Mesothelial cell of epicardium (in vitro differentiated cells): ENCODE measurements around the gene FAM186B. TPM values are rescaled to one million over a fixed set of nuclear protein-coding genes. Genes with fewer than 3 reads are reported as not detected.

Experiments used
- DNase-seq, 2 experiments: peaks; one replicate each; pipeline ENCODE4 v3.0.0; 2021; ENCODE audit warnings: low spot score in 2 of 2; ENCODE audit not compliant: unreplicated experiment in 2 of 2
- H3K27ac Mint-ChIP-seq: 2 replicates; pipeline ENCODE4 v1.8.0; 2021; ENCODE audit warnings: mixed read lengths
- H3K27me3 Mint-ChIP-seq: 2 replicates; pipeline ENCODE4 v1.8.0; 2021; ENCODE audit warnings: low read depth, mixed read lengths
- H3K36me3 Mint-ChIP-seq: 2 replicates; pipeline ENCODE4 v1.8.0; 2021; ENCODE audit warnings: mixed read lengths
- H3K4me1 Mint-ChIP-seq: 2 replicates; pipeline ENCODE4 v1.8.0; 2021; ENCODE audit warnings: mixed read lengths
- H3K4me3 Mint-ChIP-seq: 2 replicates; pipeline ENCODE4 v1.8.0; 2021; ENCODE audit warnings: mild to moderate bottlenecking, moderate library complexity, mixed read lengths
- H3K9me3 Mint-ChIP-seq: 2 replicates; pipeline ENCODE4 v1.8.0; 2021; ENCODE audit warnings: mixed read lengths
- total RNA-seq: library from RNA; stranded (reverse); gene quantifications from 3 replicates; pipeline ENCODE4 v1.2.1, GENCODE V29; 2021
- TF ChIP-seq, protein P1 (sequence below): fragments of 200-600 bp; sonication (generic); IDR thresholded peaks from one replicate; pipeline ENCODE4 v1.5.0; 2021; ENCODE audit warnings: antibody characterized with exemption; ENCODE audit not compliant: unreplicated experiment

Gene FAM186B
- total RNA-seq, 1 donor from 2014 or later = 0.40 TPM

DNA sequence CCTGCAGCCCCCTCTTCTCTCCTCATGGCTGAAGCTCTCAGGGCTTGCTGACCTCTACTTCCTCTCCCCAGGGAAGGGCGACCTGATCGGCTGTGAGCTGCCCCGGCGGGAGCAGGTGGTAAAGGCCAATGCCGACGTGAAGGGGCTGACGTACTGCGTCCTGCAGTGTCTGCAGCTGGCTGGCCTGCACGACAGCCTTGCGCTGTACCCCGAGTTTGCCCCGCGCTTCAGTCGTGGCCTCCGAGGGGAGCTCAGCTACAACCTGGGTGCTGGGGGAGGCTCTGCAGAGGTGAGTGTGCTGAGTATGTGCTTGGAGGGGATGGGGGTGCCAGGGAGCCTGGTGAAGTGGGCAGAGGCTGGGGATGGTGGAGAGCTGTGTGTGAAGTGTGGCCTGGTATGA, 51.2 kb downstream of the FAM186B start:
- Mint-ChIP-seq H3K9me3 (no peaks in the 10 kb centered on the region), H3K36me3 (peaks cover 13% of the 10 kb centered on the region), H3K4me3 (no peak overlapping the region), H3K27me3 (peaks cover 11% of the 10 kb centered on the region), H3K4me1 (no peaks in the 10 kb centered on the region), H3K27ac (no peak overlapping the region)
- DNase-seq = no peak
- TF ChIP-seq, protein P1, sequence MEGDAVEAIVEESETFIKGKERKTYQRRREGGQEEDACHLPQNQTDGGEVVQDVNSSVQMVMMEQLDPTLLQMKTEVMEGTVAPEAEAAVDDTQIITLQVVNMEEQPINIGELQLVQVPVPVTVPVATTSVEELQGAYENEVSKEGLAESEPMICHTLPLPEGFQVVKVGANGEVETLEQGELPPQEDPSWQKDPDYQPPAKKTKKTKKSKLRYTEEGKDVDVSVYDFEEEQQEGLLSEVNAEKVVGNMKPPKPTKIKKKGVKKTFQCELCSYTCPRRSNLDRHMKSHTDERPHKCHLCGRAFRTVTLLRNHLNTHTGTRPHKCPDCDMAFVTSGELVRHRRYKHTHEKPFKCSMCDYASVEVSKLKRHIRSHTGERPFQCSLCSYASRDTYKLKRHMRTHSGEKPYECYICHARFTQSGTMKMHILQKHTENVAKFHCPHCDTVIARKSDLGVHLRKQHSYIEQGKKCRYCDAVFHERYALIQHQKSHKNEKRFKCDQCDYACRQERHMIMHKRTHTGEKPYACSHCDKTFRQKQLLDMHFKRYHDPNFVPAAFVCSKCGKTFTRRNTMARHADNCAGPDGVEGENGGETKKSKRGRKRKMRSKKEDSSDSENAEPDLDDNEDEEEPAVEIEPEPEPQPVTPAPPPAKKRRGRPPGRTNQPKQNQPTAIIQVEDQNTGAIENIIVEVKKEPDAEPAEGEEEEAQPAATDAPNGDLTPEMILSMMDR = no peak

DNA sequence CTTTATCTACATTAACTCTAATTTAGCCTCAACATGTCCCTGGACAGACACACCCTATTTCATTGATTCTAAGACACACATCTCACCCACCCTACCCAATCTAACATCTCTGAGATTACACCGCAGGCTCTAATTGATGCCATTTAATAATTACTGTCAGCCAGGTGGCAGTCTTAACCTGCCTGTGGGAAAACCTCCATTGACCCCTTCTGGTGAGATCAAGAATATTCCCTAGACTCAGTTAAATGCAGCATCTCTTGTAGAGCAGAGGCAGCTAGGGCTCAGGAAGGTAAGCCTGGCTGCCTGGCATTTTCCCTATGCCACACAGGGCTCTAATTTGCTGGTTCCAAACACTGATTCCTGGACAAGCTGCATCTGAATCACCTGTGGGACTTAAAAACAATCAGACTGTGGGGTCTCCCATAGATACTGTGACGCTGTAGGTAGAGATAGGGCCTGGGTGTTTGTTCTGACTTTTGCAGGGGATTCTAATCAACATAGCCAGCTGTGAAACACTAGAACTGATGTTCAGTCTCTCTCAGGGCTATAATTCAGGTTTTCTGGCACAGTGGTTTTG, 51.8 kb downstream of the FAM186B start:
- TF ChIP-seq, protein P1 = peak; percentile 17
- Mint-ChIP-seq H3K9me3 (no peaks in the 10 kb centered on the region), H3K27me3 (peaks cover 14% of the 10 kb centered on the region), H3K4me1 (peaks cover 3% of the 10 kb centered on the region), H3K27ac (no peak overlapping the region), H3K36me3 (peaks cover 9% of the 10 kb centered on the region), H3K4me3 (no peak overlapping the region)
- DNase-seq = no peak

DNA sequence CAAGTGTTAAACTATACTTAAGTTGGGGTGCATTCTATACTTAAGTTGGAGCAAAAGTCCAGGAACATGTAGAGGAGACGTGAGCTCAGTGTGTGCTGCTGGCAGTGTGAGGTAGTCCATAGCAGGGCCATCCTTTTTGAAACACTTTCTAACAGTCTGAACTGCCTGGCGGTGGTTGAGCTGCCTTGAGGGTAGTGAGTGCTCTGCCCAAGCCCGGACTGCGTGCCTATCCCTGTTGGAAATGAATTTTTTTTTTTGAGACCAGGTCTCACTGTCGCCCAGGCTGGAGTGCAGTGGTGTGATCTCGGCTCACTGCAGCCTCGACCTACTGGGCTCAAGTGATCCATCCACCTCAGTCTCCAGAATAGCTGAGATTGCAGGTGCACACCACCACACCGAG, 52.5 kb downstream of the FAM186B start:
- DNase-seq = no peak
- H3K9me3 Mint-ChIP-seq = no peaks in the 10 kb centered on the region
- H3K4me3 Mint-ChIP-seq = no peak overlapping the region
- no peak overlapping the region for H3K27ac Mint-ChIP-seq
- peaks cover 20% of the 10 kb centered on the region for H3K27me3 Mint-ChIP-seq
- peaks cover 6% of the 10 kb centered on the region for H3K4me1 Mint-ChIP-seq
- peaks cover 6% of the 10 kb centered on the region for H3K36me3 Mint-ChIP-seq
- TF ChIP-seq, protein P1 = no peak

DNA sequence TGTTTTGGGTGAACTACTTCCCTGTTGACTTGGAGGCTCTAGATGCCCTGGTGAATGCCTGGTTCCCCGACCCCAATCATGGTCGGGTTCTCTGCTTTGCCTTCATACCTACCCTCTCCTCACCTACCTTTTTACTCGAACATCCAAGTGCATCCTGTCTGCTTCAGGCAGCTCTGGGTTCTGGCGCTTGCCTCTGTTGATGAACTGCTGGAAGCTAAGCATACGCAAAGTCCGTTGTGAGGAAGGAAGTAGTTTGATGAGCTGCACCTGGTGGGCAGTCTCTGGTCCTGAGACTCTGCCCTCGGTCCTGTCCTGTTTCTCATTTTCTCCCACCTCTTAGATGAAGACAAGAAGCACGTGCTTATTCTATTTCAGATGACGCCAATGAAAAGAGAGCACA, 53.0 kb downstream of the FAM186B start:
- H3K9me3 Mint-ChIP-seq = no peaks in the 10 kb centered on the region
- H3K4me3 Mint-ChIP-seq = no peak overlapping the region
- DNase-seq = no peak
- peaks cover 6% of the 10 kb centered on the region for H3K36me3 Mint-ChIP-seq
- H3K4me1 Mint-ChIP-seq = peaks cover 7% of the 10 kb centered on the region
- no peak overlapping the region for H3K27ac Mint-ChIP-seq
- TF ChIP-seq, protein P1 = no peak
- H3K27me3 Mint-ChIP-seq = peaks cover 25% of the 10 kb centered on the region

DNA sequence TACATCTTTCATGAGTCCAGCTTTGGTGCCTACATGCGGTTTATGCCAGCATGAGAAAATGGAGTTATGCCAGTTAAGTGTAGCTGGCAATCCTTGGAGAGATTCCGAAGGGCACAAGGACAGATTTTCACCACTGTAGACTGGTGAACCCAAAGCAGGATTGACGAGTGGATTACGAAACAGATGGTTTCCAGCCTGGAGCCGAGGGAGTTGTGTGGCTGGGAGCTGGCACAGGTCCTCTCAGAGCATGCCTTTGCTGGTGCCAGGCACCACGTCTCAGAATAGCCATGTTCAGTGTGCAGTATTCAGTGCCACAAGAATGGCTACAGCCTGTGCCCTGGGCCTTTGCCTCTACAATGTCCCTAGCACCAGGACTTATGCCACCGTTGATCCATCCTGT, 53.4 kb downstream of the FAM186B start:
- TF ChIP-seq, protein P1 = no peak
- Mint-ChIP-seq H3K27ac (no peak overlapping the region), H3K4me3 (no peak overlapping the region), H3K4me1 (peaks cover 11% of the 10 kb centered on the region), H3K27me3 (peaks cover 29% of the 10 kb centered on the region), H3K36me3 (peaks cover 6% of the 10 kb centered on the region), H3K9me3 (no peaks in the 10 kb centered on the region)
- DNase-seq = no peak

DNA sequence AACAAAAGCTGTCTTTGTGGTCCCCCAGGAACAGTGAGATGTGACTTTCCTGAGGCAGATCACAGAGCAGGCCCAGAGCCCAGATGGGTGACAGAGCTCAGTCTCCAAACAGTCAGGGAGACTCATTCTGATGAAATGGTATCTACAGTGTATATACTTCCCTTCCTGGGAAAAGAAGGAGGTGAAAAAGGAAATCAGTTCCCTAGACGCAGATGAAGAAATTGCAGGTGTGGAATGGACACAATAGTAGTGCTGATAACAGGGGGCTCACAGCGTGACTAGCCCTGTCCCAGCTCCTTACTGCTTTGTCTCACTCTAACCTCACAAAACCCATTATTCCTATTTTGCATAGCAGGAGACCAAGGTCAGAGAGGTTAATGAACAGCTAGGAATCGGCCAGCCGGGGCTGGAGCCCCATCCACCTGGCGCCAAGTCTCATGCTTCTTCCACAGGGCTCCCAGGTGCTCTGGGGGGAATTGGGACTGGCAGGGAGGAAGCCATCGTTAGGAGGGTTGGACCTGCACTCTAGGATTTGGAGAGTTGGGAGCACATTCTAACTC, 54.7 kb downstream of the FAM186B start:
- DNase-seq = no peak
- TF ChIP-seq, protein P1 = no peak
- Mint-ChIP-seq H3K27ac (no peak overlapping the region), H3K9me3 (no peaks in the 10 kb centered on the region), H3K4me1 (peaks cover 12% of the 10 kb centered on the region), H3K36me3 (no peaks in the 10 kb centered on the region), H3K4me3 (no peak overlapping the region), H3K27me3 (peaks cover 37% of the 10 kb centered on the region)
